ENCODE data around the gene CD46.

The CD46 gene

GRCh38 chr1:207821464-207822045, 69.7 kb downstream of the CD46 start:
- DNase-seq (ENCODE audit: extremely low read depth, low read depth) = no peak
- TF ChIP-seq CTCF (IDR thresholded peaks at IDR 0.05; ENCODE audit: low read depth, low read length) = no peak

- DNase-seq (ENCODE audit: extremely low read depth, low read depth) = no peak
- TF ChIP-seq CTCF (IDR thresholded peaks at IDR 0.05; ENCODE audit: low read depth, low read length) = no peak
Measured at GRCh38 chr1:207822124-207822601, 70.3 kb downstream of the CD46 start.

- TF ChIP-seq CTCF (IDR thresholded peaks at IDR 0.05; ENCODE audit: low read depth, low read length) = no peak
- peak; percentile 51 for DNase-seq (ENCODE audit: extremely low read depth, low read depth)
Measured at GRCh38 chr1:207822602-207823451, 71.0 kb downstream of the CD46 start.

- DNase-seq (ENCODE audit: extremely low read depth, low read depth) = no peak
- TF ChIP-seq CTCF (IDR thresholded peaks at IDR 0.05; ENCODE audit: low read depth, low read length) = no peak
Measured at GRCh38 chr1:207823531-207823879, 71.7 kb downstream of the CD46 start.

- peak; percentile 96 for DNase-seq (ENCODE audit: extremely low read depth, low read depth)
- TF ChIP-seq CTCF (IDR thresholded peaks at IDR 0.05; ENCODE audit: low read depth, low read length) = peak; percentile 59
Measured at GRCh38 chr1:207823880-207824566, 72.2 kb downstream of the CD46 start.

- no peak for DNase-seq (ENCODE audit: extremely low read depth, low read depth)
- no peak for TF ChIP-seq CTCF (IDR thresholded peaks at IDR 0.05; ENCODE audit: low read depth, low read length)
Measured at GRCh38 chr1:207824691-207825408, 73.0 kb downstream of the CD46 start.

All from AG09319 (cell line).